HepG2 (cell line): ENCODE results near the gene CPED1. TPM values are rescaled to one million over a fixed set of nuclear protein-coding genes. Genes with fewer than 3 reads are reported as not detected.

Source experiments
- SRSF4 ChIP-seq: fragments of 200-400 bp; formaldehyde crosslinking; IDR thresholded peaks from one replicate; pipeline ENCODE4 v1.6.1; 2018; ENCODE audit warnings: mild to moderate bottlenecking, low read depth, low read length, moderate library complexity; ENCODE audit not compliant: poor library complexity, severe bottlenecking
- ZC3H13 ChIP-seq: sonication (generic); formaldehyde crosslinking; IDR thresholded peaks from 2 replicates; pipeline ENCODE4 v1.8.1; 2023; ENCODE audit warnings: mild to moderate bottlenecking, missing genetic modification reagents, moderate library complexity
- ZNF274 ChIP-seq: sonication (generic); formaldehyde crosslinking; IDR thresholded peaks from 2 replicates; pipeline ENCODE4 v1.5.1; 2020; ENCODE audit warnings: mild to moderate bottlenecking, missing genetic modification reagents
- ZNF577 ChIP-seq: sonication (generic); formaldehyde crosslinking; IDR thresholded peaks from 2 replicates; pipeline ENCODE4 v1.4.0; 2020; ENCODE audit warnings: mild to moderate bottlenecking, low read depth, missing genetic modification reagents, borderline replicate concordance
- ZNF598 ChIP-seq: sonication (generic); formaldehyde crosslinking; IDR thresholded peaks from 2 replicates; pipeline ENCODE4 v1.5.1; 2020; ENCODE audit warnings: mild to moderate bottlenecking, missing genetic modification reagents, borderline replicate concordance
- ZNF670 ChIP-seq: sonication (generic); formaldehyde crosslinking; IDR thresholded peaks from 2 replicates; pipeline ENCODE4 v1.8.0; 2022; ENCODE audit warnings: mild to moderate bottlenecking, missing genetic modification reagents, borderline replicate concordance
- ZNF816 ChIP-seq: sonication (generic); formaldehyde crosslinking; IDR thresholded peaks from 2 replicates; pipeline ENCODE4 v1.8.0; 2022; ENCODE audit warnings: missing genetic modification reagents, mild to moderate bottlenecking, borderline replicate concordance
- polyA plus RNA-seq, 8 experiments: library from polyadenylated mRNA; depleted of rRNA in 3 of 8; stranded (reverse) in 7 of 8; unstranded in 1 of 8; fragments of >200 nt; fragmentation: Illumina TruSeq in 4 of 8; extraction: Trizol in 4 of 8; gene quantifications; 2 replicates each; pipeline versions ENCODE4 v1.2.1 to v1.2.3, GENCODE V29; 2011 to 2016; ENCODE audit warnings: low read depth in 4 of 8, missing spikeins in 1 of 8, mixed read lengths in 1 of 8; ENCODE audit not compliant: insufficient read depth in 1 of 8
- total RNA-seq, 5 experiments: library from RNA; depleted of rRNA; stranded (reverse); fragments of >200 nt; fragmentation: Illumina TruSeq; extraction: Trizol; gene quantifications; 2 replicates each; pipeline ENCODE4 v1.2.3, GENCODE V29; 2016; ENCODE audit warnings: low read depth in 1 of 5
- TF ChIP-seq, protein P1 (sequence below), 2 experiments: sonication (generic) in 1 of 2; formaldehyde crosslinking in 1 of 2; IDR thresholded peaks; 2 replicates each; pipeline versions ENCODE4 v1.6.1 to v1.9.0; 2014 to 2022; ENCODE audit warnings: antibody characterized with exemption in 1 of 2, borderline replicate concordance in 1 of 2, inconsistent platforms in 1 of 2, low read depth in 1 of 2, missing genetic modification reagents in 1 of 2
- TF ChIP-seq, protein P2 (sequence below): sonication (generic); formaldehyde crosslinking; IDR thresholded peaks from 2 replicates; pipeline ENCODE4 v1.4.0; 2020; ENCODE audit warnings: missing genetic modification reagents

The CPED1 gene
- total and polyA plus RNA-seq, 2 of the 13 experiments (the other 11 are each of a cell fraction or from before 2014, with no cell fraction given), result 11.5 to 27.0 TPM

DNA sequence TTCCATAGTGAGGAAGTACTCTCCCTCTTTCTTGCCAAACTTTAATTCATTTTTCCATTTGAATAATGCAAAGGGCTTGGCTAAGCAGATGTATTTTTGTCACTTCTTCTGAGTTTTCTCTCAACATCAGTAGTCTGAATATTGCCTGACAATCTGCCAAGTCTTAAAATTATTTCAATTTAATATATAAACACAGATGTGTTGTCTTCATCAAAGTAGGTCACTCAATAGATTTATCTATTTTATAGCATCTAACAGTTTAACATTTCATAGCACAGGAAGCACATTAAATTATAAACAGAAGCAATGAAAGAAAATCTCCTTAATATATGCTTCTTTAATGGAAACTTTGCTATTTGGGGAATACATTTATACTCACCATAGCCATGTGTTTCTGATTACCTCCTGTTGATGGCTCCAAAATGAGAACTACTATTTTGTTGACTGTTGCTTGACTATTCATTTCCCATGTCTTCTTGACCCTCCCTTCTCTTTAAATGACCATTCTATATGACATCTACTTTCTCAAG, 4.5 kb downstream of the CPED1 start (continued):
- TF ChIP-seq, protein P1, sequence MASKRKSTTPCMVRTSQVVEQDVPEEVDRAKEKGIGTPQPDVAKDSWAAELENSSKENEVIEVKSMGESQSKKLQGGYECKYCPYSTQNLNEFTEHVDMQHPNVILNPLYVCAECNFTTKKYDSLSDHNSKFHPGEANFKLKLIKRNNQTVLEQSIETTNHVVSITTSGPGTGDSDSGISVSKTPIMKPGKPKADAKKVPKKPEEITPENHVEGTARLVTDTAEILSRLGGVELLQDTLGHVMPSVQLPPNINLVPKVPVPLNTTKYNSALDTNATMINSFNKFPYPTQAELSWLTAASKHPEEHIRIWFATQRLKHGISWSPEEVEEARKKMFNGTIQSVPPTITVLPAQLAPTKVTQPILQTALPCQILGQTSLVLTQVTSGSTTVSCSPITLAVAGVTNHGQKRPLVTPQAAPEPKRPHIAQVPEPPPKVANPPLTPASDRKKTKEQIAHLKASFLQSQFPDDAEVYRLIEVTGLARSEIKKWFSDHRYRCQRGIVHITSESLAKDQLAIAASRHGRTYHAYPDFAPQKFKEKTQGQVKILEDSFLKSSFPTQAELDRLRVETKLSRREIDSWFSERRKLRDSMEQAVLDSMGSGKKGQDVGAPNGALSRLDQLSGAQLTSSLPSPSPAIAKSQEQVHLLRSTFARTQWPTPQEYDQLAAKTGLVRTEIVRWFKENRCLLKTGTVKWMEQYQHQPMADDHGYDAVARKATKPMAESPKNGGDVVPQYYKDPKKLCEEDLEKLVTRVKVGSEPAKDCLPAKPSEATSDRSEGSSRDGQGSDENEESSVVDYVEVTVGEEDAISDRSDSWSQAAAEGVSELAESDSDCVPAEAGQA (IDR thresholded peaks at IDR 0.05; ENCODE audit: low read depth), result no peak
- TF ChIP-seq, protein P1 (CRISPR knock-in tag; IDR thresholded peaks at IDR 0.05; ENCODE audit: borderline replicate concordance), result no peak
- TF ChIP-seq ZNF670 (no peak), ZNF274 (CRISPR knock-in tag) (no peak), ZC3H13 (no peak), ZNF577 (CRISPR knock-in tag) (no peak), ZNF598 (no peak), SRSF4 (no peak), ZNF816 (CRISPR knock-in tag) (no peak)
- TF ChIP-seq, protein P2, sequence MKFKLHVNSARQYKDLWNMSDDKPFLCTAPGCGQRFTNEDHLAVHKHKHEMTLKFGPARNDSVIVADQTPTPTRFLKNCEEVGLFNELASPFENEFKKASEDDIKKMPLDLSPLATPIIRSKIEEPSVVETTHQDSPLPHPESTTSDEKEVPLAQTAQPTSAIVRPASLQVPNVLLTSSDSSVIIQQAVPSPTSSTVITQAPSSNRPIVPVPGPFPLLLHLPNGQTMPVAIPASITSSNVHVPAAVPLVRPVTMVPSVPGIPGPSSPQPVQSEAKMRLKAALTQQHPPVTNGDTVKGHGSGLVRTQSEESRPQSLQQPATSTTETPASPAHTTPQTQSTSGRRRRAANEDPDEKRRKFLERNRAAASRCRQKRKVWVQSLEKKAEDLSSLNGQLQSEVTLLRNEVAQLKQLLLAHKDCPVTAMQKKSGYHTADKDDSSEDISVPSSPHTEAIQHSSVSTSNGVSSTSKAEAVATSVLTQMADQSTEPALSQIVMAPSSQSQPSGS (CRISPR knock-in tag), result no peak
